Heart left ventricle (tissue), 13 donors: ENCODE data around the gene PARP15.

Experiments used
- POLR2A ChIP-seq, 2 donors: fragments of 450-650 bp; IDR thresholded peaks; one replicate each; pipeline ENCODE4 v1.6.1; 2017; ENCODE audit warnings: antibody characterized with exemption in 2 of 2, mild to moderate bottlenecking in 2 of 2, moderate library complexity in 2 of 2
- TF ChIP-seq, protein P1 (sequence below), 12 donors: fragments of 200-600 bp; sonication (generic) in 4 of 12; IDR thresholded peaks; one replicate each; pipeline versions ENCODE4 v1.5.0 to v1.8.0; 2018 to 2022; ENCODE audit warnings: antibody characterized with exemption in 12 of 12, mild to moderate bottlenecking in 5 of 12
- donor health status: ischemic (EF 13 %, LVEDD 7.1; RV severe dilation, severe dysfunction).
- donor health status: DM: no; HTN: yes; CAD: no.
- donor health status: DM: no; HTN: no; CAD: no.
- donor health status: ischemic (EF 25% LVEDD 6.9; RV normal size, moderate dysfunction).
- donor health status: ischemic (EF 25% LVEDD 5.7; RV mildly dilated, moderate dysfunction).
- donor health status: ischemic (EF 35%, LVEDD 5.7; RV mildly dilated, moderate dysfunction).
- donor health status: nonischemic (EF 11% LVEDD 7.7; RV severe dilation, severe dysfunction).
- donor health status: DM: yes; HTN: yes; CAD: no.
- donor health status: PGD.
- donor health status: ischemic (EF 29% LVEDD 5.4; RV normal size, mild dysfunction).
- donor health status: nonischemic (EF 23%, LVEDD 6.1; RV moderate dilation, normal function).

DNA sequence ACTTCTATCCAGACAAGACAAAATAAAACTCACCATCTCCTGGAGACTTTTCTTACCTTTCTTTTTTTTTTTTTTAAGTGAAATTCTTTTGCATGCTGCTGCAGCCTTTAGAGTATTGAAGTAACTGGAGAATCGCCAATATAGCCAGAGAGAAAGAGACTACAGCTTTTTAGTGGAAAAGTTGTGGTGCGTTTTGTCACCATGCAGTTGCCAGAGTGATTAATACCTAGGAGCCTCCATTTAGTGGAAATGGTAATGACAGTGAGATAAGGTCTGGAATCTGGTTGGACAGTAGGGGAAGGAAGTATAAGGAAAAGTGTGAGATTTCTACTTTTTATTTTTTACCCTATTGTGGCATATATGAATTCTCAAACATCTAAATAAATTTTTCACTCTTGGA is 85.1 kb downstream of the PARP15 start:
- TF ChIP-seq, protein P1, sequence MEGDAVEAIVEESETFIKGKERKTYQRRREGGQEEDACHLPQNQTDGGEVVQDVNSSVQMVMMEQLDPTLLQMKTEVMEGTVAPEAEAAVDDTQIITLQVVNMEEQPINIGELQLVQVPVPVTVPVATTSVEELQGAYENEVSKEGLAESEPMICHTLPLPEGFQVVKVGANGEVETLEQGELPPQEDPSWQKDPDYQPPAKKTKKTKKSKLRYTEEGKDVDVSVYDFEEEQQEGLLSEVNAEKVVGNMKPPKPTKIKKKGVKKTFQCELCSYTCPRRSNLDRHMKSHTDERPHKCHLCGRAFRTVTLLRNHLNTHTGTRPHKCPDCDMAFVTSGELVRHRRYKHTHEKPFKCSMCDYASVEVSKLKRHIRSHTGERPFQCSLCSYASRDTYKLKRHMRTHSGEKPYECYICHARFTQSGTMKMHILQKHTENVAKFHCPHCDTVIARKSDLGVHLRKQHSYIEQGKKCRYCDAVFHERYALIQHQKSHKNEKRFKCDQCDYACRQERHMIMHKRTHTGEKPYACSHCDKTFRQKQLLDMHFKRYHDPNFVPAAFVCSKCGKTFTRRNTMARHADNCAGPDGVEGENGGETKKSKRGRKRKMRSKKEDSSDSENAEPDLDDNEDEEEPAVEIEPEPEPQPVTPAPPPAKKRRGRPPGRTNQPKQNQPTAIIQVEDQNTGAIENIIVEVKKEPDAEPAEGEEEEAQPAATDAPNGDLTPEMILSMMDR (IDR thresholded peaks at IDR 0.05) = no peak
- no peak for TF ChIP-seq POLR2A (IDR thresholded peaks at IDR 0.05)
